H1 (cell line): ENCODE results near the gene DMBX1. TPM values are rescaled to one million over a fixed set of nuclear protein-coding genes. Genes with fewer than 3 reads are reported as not detected.

Source experiments
- CTCF ChIA-PET: fragments of 300-600 bp; sonication (Branson Sonifier 250); formaldehyde crosslinking; loops from one replicate; lab custom pipeline; 2021; ENCODE audit not compliant: partially characterized antibody; lab: Charles Lee
- POLR2A ChIA-PET: fragments of 300-600 bp; sonication (Branson Sonifier 250); formaldehyde crosslinking; loops from one replicate; lab custom pipeline; 2021; ENCODE audit warnings: inconsistent platforms; ENCODE audit not compliant: partially characterized antibody; lab: Charles Lee
- DNase-seq, 2 experiments: peaks; one replicate each; pipeline versions ENCODE4 v3.0.0 to v3.0.0-alpha.2; 2010 to 2022; ENCODE audit warnings: low spot score in 2 of 2, low read depth in 1 of 2, mixed read lengths in 1 of 2
- FAIRE-seq: peaks from 2 replicates; lab custom pipeline; 2011; peaks lifted over from hg19 to GRCh38; lab: Jason Lieb, UNC
- H2AFZ ChIP-seq: 2 replicates; pipeline ENCODE4 v1.8.1; 2012; ENCODE audit warnings: low read length, inconsistent platforms
- H2AK5ac ChIP-seq: 2 replicates; pipeline ENCODE4 v1.6.1; 2013; ENCODE audit warnings: low read depth, low read length
- H2BK120ac ChIP-seq: replicated peaks from 2 replicates; pipeline ENCODE3; 2013; ENCODE audit warnings: low read depth, low read length, inconsistent platforms
- H2BK12ac ChIP-seq: 2 replicates; pipeline ENCODE4 v1.6.1; 2013; ENCODE audit warnings: low read depth, low read length
- H2BK15ac ChIP-seq: 2 replicates; pipeline ENCODE4 v1.6.1; 2013; ENCODE audit warnings: low read length
- H2BK20ac ChIP-seq: 2 replicates; pipeline ENCODE4 v1.6.1; 2013; ENCODE audit warnings: low read length
- H2BK5ac ChIP-seq: 2 replicates; pipeline ENCODE4 v1.6.1; 2013; ENCODE audit warnings: low read depth, low read length
- H3K14ac ChIP-seq: 2 replicates; pipeline ENCODE4 v1.6.1; 2013; ENCODE audit warnings: inconsistent platforms; ENCODE audit not compliant: insufficient read length
- H3K18ac ChIP-seq: 2 replicates; pipeline ENCODE4 v1.6.1; 2013; ENCODE audit warnings: low read length; ENCODE audit errors: extremely low read depth
- H3K23ac ChIP-seq: 2 replicates; pipeline ENCODE4 v1.6.1; 2013; ENCODE audit warnings: inconsistent platforms; ENCODE audit not compliant: insufficient read length
- H3K23me2 ChIP-seq: 2 replicates; pipeline ENCODE4 v1.6.1; 2013; ENCODE audit warnings: low read depth, low read length
- H3K27ac ChIP-seq: 2 replicates; pipeline ENCODE4 v1.6.1; 2011; ENCODE audit warnings: low read depth, low read length, inconsistent platforms
- H3K27me3 ChIP-seq, 4 experiments: replicated peaks in 1 of 4; 1 replicate in 1 of 4; 2 replicates in 3 of 4; pipeline versions ENCODE4 v1.6.1 to v1.8.1; 2011 to 2013; ENCODE audit warnings: low read length in 3 of 4, mild to moderate bottlenecking in 3 of 4, inconsistent platforms in 2 of 4, mixed read lengths in 2 of 4, moderate library complexity in 1 of 4; ENCODE audit not compliant: control insufficient read depth in 3 of 4, insufficient read depth in 3 of 4; ENCODE audit errors: extremely low read depth in 1 of 4
- H3K36me3 ChIP-seq, 4 experiments: 2 replicates each; pipeline versions ENCODE4 v1.6.1 to v1.8.1; 2011 to 2013; ENCODE audit warnings: mild to moderate bottlenecking in 4 of 4, low read length in 3 of 4, moderate library complexity in 2 of 4, control low read depth in 1 of 4, inconsistent platforms in 1 of 4; ENCODE audit not compliant: insufficient read depth in 4 of 4, control insufficient read depth in 2 of 4
- H3K4ac ChIP-seq: replicated peaks from 2 replicates; pipeline ENCODE3; 2013; ENCODE audit warnings: low read length, low read depth, mixed read lengths, inconsistent platforms; ENCODE audit not compliant: insufficient read length
- H3K4me1 ChIP-seq, 4 experiments: replicated peaks in 1 of 4; 1 replicate in 1 of 4; 2 replicates in 3 of 4; pipeline versions ENCODE4 v1.6.1 to v1.8.1; 2011 to 2013; ENCODE audit warnings: low read length in 3 of 4, inconsistent platforms in 2 of 4, mixed read lengths in 1 of 4; ENCODE audit not compliant: insufficient read depth in 4 of 4, control insufficient read depth in 3 of 4
- H3K4me2 ChIP-seq, 2 experiments: 2 replicates each; pipeline versions ENCODE4 v1.6.1 to v1.8.1; 2011 to 2013; ENCODE audit warnings: low read depth in 2 of 2, low read length in 2 of 2, control low read depth in 1 of 2, inconsistent platforms in 1 of 2, mild to moderate bottlenecking in 1 of 2; ENCODE audit not compliant: insufficient read depth in 1 of 2
- H3K4me3 ChIP-seq, 4 experiments: fragments of 200-600, 300-600 bp in 1 of 4; sonication (generic), shearing (Covaris generic), sonication (Bioruptor Twin) in 1 of 4; 2 replicates each; pipeline versions ENCODE4 v1.5.1 to v1.8.1; 2011 to 2016; ENCODE audit warnings: low read length in 4 of 4, low read depth in 3 of 4, control low read depth in 2 of 4, inconsistent platforms in 2 of 4, mild to moderate bottlenecking in 2 of 4, mixed read lengths in 1 of 4, moderate library complexity in 1 of 4; ENCODE audit not compliant: insufficient read depth in 2 of 4; ENCODE audit errors: extremely low read depth in 1 of 4
- H3K56ac ChIP-seq: replicated peaks from 2 replicates; pipeline ENCODE3; 2013; ENCODE audit warnings: low read depth, mild to moderate bottlenecking, mixed read lengths, low read length, inconsistent platforms; ENCODE audit not compliant: insufficient read length
- H3K79me1 ChIP-seq: 2 replicates; pipeline ENCODE4 v1.6.1; 2013; ENCODE audit warnings: low read depth, low read length, control low read depth
- H3K79me2 ChIP-seq, 2 experiments: 2 replicates each; pipeline versions ENCODE4 v1.6.1 to v1.8.1; 2012 to 2013; ENCODE audit warnings: low read length in 2 of 2, mild to moderate bottlenecking in 2 of 2, inconsistent platforms in 1 of 2; ENCODE audit not compliant: insufficient read depth in 2 of 2, control insufficient read depth in 1 of 2
- H3K9ac ChIP-seq, 4 experiments: replicated peaks in 1 of 4; 1 replicate in 1 of 4; 2 replicates in 3 of 4; pipeline versions ENCODE4 v1.6.1 to v1.8.1; 2011 to 2013; ENCODE audit warnings: low read depth in 3 of 4, low read length in 3 of 4, control low read depth in 2 of 4, mild to moderate bottlenecking in 2 of 4, moderate library complexity in 2 of 4, inconsistent platforms in 1 of 4; ENCODE audit errors: extremely low read depth in 1 of 4
- H3K9me3 ChIP-seq, 2 experiments: 2 replicates each; pipeline versions ENCODE4 v1.6.1 to v1.8.1; 2012 to 2013; ENCODE audit warnings: mild to moderate bottlenecking in 2 of 2, moderate library complexity in 2 of 2, control low read depth in 1 of 2, inconsistent platforms in 1 of 2, low read depth in 1 of 2, low read length in 1 of 2, mixed read lengths in 1 of 2; ENCODE audit not compliant: insufficient read depth in 2 of 2
- H4K20me1 ChIP-seq, 2 experiments: replicated peaks in 1 of 2; 2 replicates each; pipeline versions ENCODE3 to v1.8.1; 2011 to 2013; ENCODE audit warnings: inconsistent platforms in 2 of 2, low read length in 2 of 2, mild to moderate bottlenecking in 1 of 2; ENCODE audit not compliant: insufficient read depth in 2 of 2, control insufficient read depth in 1 of 2
- H4K5ac ChIP-seq: 2 replicates; pipeline ENCODE4 v1.6.1; 2013; ENCODE audit warnings: low read length, low read depth, mixed read lengths, inconsistent platforms; ENCODE audit not compliant: insufficient read length
- H4K8ac ChIP-seq: 2 replicates; pipeline ENCODE4 v1.8.0; 2013; ENCODE audit warnings: mild to moderate bottlenecking, moderate library complexity, low read length, inconsistent platforms; ENCODE audit not compliant: insufficient read depth; ENCODE audit errors: extremely low read depth
- H4K91ac ChIP-seq: replicated peaks from 2 replicates; pipeline ENCODE3; 2013; ENCODE audit warnings: low read length, mixed read lengths, inconsistent platforms; ENCODE audit not compliant: insufficient read length
- BCL11A ChIP-seq, 2 experiments: IDR thresholded peaks; one replicate each; pipeline ENCODE4 v1.6.1; 2011; ENCODE audit warnings: low read depth in 2 of 2, low read length in 2 of 2, mild to moderate bottlenecking in 2 of 2
- CBX8 ChIP-seq: fragments of 300-800, 300-1000 bp; sonication (generic); IDR thresholded peaks from 2 replicates; pipeline ENCODE4 v1.7.1; 2016; ENCODE audit warnings: low read depth, low read length, borderline replicate concordance
- CREB1 ChIP-seq: IDR thresholded peaks from 2 replicates; pipeline ENCODE4 v1.6.1; 2012; ENCODE audit warnings: inconsistent platforms
- CTCF ChIP-seq, 3 experiments: IDR thresholded peaks; 1 replicate in 2 of 3; 2 replicates in 1 of 3; pipeline versions ENCODE4 v1.5.1 to v1.6.1; 2011; ENCODE audit warnings: low read length in 3 of 3, mild to moderate bottlenecking in 3 of 3, inconsistent platforms in 2 of 3, low read depth in 1 of 3, moderate library complexity in 1 of 3; ENCODE audit not compliant: insufficient read depth in 1 of 3; ENCODE audit errors: control extremely low read depth in 1 of 3
- JUN ChIP-seq: IDR thresholded peaks from 2 replicates; pipeline ENCODE4 v1.6.1; 2011; ENCODE audit warnings: low read depth, mild to moderate bottlenecking, improper control_type of control experiment, low read length
- PHF8 ChIP-seq: fragments of 200-600 bp; sonication (generic); conservative IDR thresholded peaks from 2 replicates; pipeline ENCODE4 v1.7.1; 2012; ENCODE audit warnings: low read depth, mild to moderate bottlenecking, inconsistent platforms, low read length, moderate library complexity
- RXRA ChIP-seq: IDR thresholded peaks from 2 replicates; pipeline ENCODE4 v1.6.1; 2011; ENCODE audit warnings: low read depth, mild to moderate bottlenecking, low read length, moderate library complexity; ENCODE audit not compliant: insufficient read depth
- SAP30 ChIP-seq: fragments of 300-600 bp; sonication (generic); IDR thresholded peaks from 2 replicates; pipeline ENCODE4 v1.7.1; 2012; ENCODE audit warnings: low read length, moderate library complexity, mild to moderate bottlenecking, inconsistent platforms; ENCODE audit not compliant: insufficient read depth, insufficient replicate concordance
- WGBS, 2 experiments: shearing (Covaris generic) in 1 of 2; methylation state at CpG; one replicate each; pipeline versions ENCODE4 v1.1.6 to v1.1.7; 2013 to 2015; ENCODE audit warnings: low lambda C conversion rate in 2 of 2, mixed read lengths in 2 of 2, inconsistent platforms in 1 of 2, low coverage in 1 of 2, missing lambda C conversion rate in 1 of 2; ENCODE audit not compliant: insufficient replicate concordance in 2 of 2, insufficient coverage in 1 of 2, insufficient read length in 1 of 2; ENCODE audit errors: extremely low coverage in 1 of 2, missing lambda C conversion rate in 1 of 2; 5-methylcytosine and 5-hydroxymethylcytosine counted together
- polyA plus RNA-seq, 7 experiments: library from polyadenylated mRNA; depleted of rRNA in 3 of 7; stranded (reverse) in 5 of 7; unstranded in 2 of 7; fragments of >200 nt in 5 of 7; fragments of 200-250 nt in 2 of 7; gene quantifications; 1 replicate in 5 of 7; 2 replicates in 1 of 7; 4 replicates in 1 of 7; pipeline versions ENCODE4 v1.2.1 to v1.2.3, GENCODE V29; 2011 to 2013; ENCODE audit warnings: missing spikeins in 2 of 7, mixed read lengths in 2 of 7
- total RNA-seq: library from RNA; stranded (reverse); fragmentation: NEBNext Ultra II Directional; extraction: Animal tissue kit (Norgen Biotek cat#: 25700); gene quantifications from 2 replicates; pipeline ENCODE4 v1.2.1, GENCODE V29; 2021

DMBX1 gene
- total and polyA plus RNA-seq, 2 of the 8 experiments (the other 6 are each of a cell fraction or from before 2014, with no cell fraction given), result 0.23 to 0.30 TPM

GRCh38 chr1:46477153-46477929, 12.3 kb upstream of the DMBX1 start:
- Histone ChIP-seq H3K9me3 (no peaks in the 10 kb centered on the region), H4K5ac (no peak overlapping the region), H2BK20ac (peak overlapping the region; percentile 75; the same call in 1 of the 2 replicates), H2BK120ac (no peak overlapping the region), H3K56ac (no peak overlapping the region), H3K23me2 (no peaks in the 10 kb centered on the region), H3K27ac (no peak overlapping the region), H3K23ac (no peak overlapping the region), H3K9ac (no peak overlapping the region), H4K91ac (no peak overlapping the region), H4K8ac (peak overlapping the region; percentile 12; the same call in 1 of the 2 replicates), H3K4me2 (no peak overlapping the region), H3K79me2 (no peaks in the 10 kb centered on the region), H3K18ac (peak overlapping the region; percentile 44; the same call in 1 of the 2 replicates), H3K36me3 (no peaks in the 10 kb centered on the region), H3K27me3 (peaks cover 0 to 53% (median 43%) of the 10 kb centered on the region in 4 experiments; a peak in 6 of 7 replicates), H2BK5ac (peak overlapping the region; percentile 52; the same call in 1 of the 2 replicates), H2AK5ac (no peak overlapping the region), H2BK12ac (peak overlapping the region; percentile 55; the same call in 1 of the 2 replicates), H4K20me1 (peaks cover 2 to 4% of the 10 kb centered on the region in 2 experiments), H3K4ac (no peak overlapping the region), H3K4me1 (peaks cover 3 to 14% (median 10%) of the 10 kb centered on the region in 4 experiments), H2AFZ (no peak overlapping the region), H3K79me1 (no peaks in the 10 kb centered on the region), H2BK15ac (peak overlapping the region; percentile 92; the same call in 1 of the 2 replicates), H3K4me3 (no peak overlapping the region), H3K14ac (no peak overlapping the region)
- ChIA-PET CTCF (interaction anchor here (0.7 to 35.6 kb wide), 33 partner anchors 8 to 752 kb away, joined by 3 to 1068 read pairs (median 6); partner anchors contain the start of genes KNCN, MKNK1 and MOB3C), POLR2A (interaction anchor here (1.2 to 1.6 kb wide), 2 partner anchors 27 to 50 kb away, joined by 3 read pairs; no protein-coding TSS in a partner anchor)
- DNase-seq (peak; percentile 51 to 92), FAIRE-seq (peak; percentile 73)
- 42% methylated on average over 11 of the region's 11 CpGs; no CpG with 5 or more reads in 1 of the 2 experiments for WGBS, 2 experiments
- no peak for TF ChIP-seq PHF8
- TF ChIP-seq BCL11A (IDR thresholded peaks at IDR 0.05; ENCODE audit: low read depth in 2 of 2, low read length in 2 of 2), result no peak
- TF ChIP-seq SAP30, result no peak
- TF ChIP-seq CREB1, result peak; percentile 86
- no peak for TF ChIP-seq JUN
- no peak for TF ChIP-seq CBX8
- no peak for TF ChIP-seq RXRA
- peak; percentile 84 to 88 (median 88) for TF ChIP-seq CTCF (IDR thresholded peaks at IDR 0.05; ENCODE audit: control extremely low read depth in 1 of 3, insufficient read depth in 1 of 3, low read depth in 1 of 3, low read length in 3 of 3)
